PC-9 (cell line): Measurements from ENCODE around the gene UNC13C.

Source experiments
- EZH2 ChIP-seq: fragments of 200-600 bp; sonication (generic); IDR thresholded peaks from 2 replicates; pipeline ENCODE4 v1.8.0; 2017; ENCODE audit warnings: antibody characterized with exemption, low read depth
- TF ChIP-seq, protein P1 (sequence below): fragments of 200-600 bp; sonication (generic); conservative IDR thresholded peaks from 2 replicates; pipeline ENCODE4 v1.6.1; 2017; ENCODE audit warnings: mixed run types, antibody characterized with exemption, mild to moderate bottlenecking, moderate library complexity

- TF ChIP-seq, protein P1, sequence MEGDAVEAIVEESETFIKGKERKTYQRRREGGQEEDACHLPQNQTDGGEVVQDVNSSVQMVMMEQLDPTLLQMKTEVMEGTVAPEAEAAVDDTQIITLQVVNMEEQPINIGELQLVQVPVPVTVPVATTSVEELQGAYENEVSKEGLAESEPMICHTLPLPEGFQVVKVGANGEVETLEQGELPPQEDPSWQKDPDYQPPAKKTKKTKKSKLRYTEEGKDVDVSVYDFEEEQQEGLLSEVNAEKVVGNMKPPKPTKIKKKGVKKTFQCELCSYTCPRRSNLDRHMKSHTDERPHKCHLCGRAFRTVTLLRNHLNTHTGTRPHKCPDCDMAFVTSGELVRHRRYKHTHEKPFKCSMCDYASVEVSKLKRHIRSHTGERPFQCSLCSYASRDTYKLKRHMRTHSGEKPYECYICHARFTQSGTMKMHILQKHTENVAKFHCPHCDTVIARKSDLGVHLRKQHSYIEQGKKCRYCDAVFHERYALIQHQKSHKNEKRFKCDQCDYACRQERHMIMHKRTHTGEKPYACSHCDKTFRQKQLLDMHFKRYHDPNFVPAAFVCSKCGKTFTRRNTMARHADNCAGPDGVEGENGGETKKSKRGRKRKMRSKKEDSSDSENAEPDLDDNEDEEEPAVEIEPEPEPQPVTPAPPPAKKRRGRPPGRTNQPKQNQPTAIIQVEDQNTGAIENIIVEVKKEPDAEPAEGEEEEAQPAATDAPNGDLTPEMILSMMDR: no peak
- no peak for TF ChIP-seq EZH2
Observed at GRCh38 chr15:53950572-53950971, 27.7 kb upstream of the UNC13C start.
